ENCODE measurements around the gene RHBDL2. TPM values are rescaled to one million over a fixed set of nuclear protein-coding genes. Genes with fewer than 3 reads are reported as not detected.
"Not testable (repeated sequence)": the region's sequence is repeated elsewhere in the genome, so short reads cannot be mapped to it uniquely, and the experiment has no call there.

Gene RHBDL2
- total and polyA plus RNA-seq, 4 donors, result 0.14 to 0.28 (median 0.17) TPM; not detected in 1

DNA sequence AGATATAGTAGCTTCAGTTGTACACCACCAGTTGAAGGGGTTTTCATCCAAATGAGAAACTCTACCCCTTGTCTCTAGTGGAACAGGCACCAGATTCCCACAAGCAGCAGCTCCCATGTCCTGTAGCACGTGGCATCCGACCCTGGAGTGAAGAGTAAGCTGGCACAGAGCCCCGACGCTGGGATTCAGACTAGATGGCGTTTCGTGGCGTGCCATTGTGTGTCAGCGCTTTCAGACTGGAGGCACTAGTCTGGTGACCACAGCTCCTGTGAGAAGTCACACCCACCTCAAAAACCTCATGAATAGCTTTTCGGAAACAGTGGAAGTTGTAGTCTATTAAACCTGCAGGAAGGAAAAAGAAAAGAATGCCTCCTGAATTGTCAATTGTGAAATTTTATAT is 102.3 kb downstream of the RHBDL2 start:
- no peaks in the 10 kb centered on the region for H3K4me1 ChIP-seq (ENCODE audit: control insufficient read depth in 4 of 4, insufficient read depth in 4 of 4, low read length in 3 of 4)
- H3K9me3 ChIP-seq (ENCODE audit: control insufficient read depth in 4 of 4, low read length in 3 of 4), result no peaks in the 10 kb centered on the region
- H3K27me3 ChIP-seq (ENCODE audit: control insufficient read depth in 4 of 4, insufficient read depth in 4 of 4, low read length in 3 of 4), result no peaks in the 10 kb centered on the region
- no peak overlapping the region for H3K9ac ChIP-seq (ENCODE audit: low read depth in 1 of 2, low read length in 2 of 2)
- WGBS, result 84% methylated on average over 9 of the region's 9 CpGs
- H3K36me3 ChIP-seq (ENCODE audit: control insufficient read depth in 4 of 4, insufficient read depth in 3 of 4, low read depth in 1 of 4, low read length in 3 of 4), result peaks cover 1 to 28% (median 21%) of the 10 kb centered on the region in 4 donors
- no peak for TF ChIP-seq ZBTB33 (IDR thresholded peaks at IDR 0.05)
- TF ChIP-seq RAD21 (IDR thresholded peaks at IDR 0.05), result no peak
- no peak for TF ChIP-seq YY1 (IDR thresholded peaks at IDR 0.05)
- no peak for TF ChIP-seq EGR1 (IDR thresholded peaks at IDR 0.05; ENCODE audit: low read depth in 2 of 2)
- TF ChIP-seq HNF4G (IDR thresholded peaks at IDR 0.05), result no peak
- no peak for TF ChIP-seq JUND (IDR thresholded peaks at IDR 0.05)
- TF ChIP-seq HNF4A (conservative IDR thresholded peaks at IDR 0.05), result no peak
- TF ChIP-seq, protein P1, sequence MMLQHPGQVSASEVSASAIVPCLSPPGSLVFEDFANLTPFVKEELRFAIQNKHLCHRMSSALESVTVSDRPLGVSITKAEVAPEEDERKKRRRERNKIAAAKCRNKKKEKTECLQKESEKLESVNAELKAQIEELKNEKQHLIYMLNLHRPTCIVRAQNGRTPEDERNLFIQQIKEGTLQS (IDR thresholded peaks at IDR 0.05), result no peak
- DNase-seq (ENCODE audit: low spot score), result no peak
- H3K4me3 ChIP-seq (ENCODE audit: low read depth in 1 of 3, low read length in 3 of 3), result no peak overlapping the region
- no peak overlapping the region for H3K27ac ChIP-seq (ENCODE audit: low read depth in 1 of 2, low read length in 2 of 2)

- not testable (repeated sequence) for H3K27me3 ChIP-seq (ENCODE audit: control insufficient read depth in 4 of 4, insufficient read depth in 4 of 4, low read length in 3 of 4); H3K27ac ChIP-seq (ENCODE audit: low read depth in 1 of 2, low read length in 2 of 2); H3K4me1 ChIP-seq (ENCODE audit: control insufficient read depth in 4 of 4, insufficient read depth in 4 of 4, low read length in 3 of 4); H3K4me3 ChIP-seq (ENCODE audit: low read depth in 1 of 3, low read length in 3 of 3); DNase-seq (ENCODE audit: low spot score); H3K9ac ChIP-seq (ENCODE audit: low read depth in 1 of 2, low read length in 2 of 2); H3K9me3 ChIP-seq (ENCODE audit: control insufficient read depth in 4 of 4, low read length in 3 of 4)
- WGBS, result 71% methylated on average over 10 of the region's 10 CpGs
- H3K36me3 ChIP-seq (ENCODE audit: control insufficient read depth in 4 of 4, insufficient read depth in 3 of 4, low read depth in 1 of 4, low read length in 3 of 4), result peaks cover 1 to 16% (median 13%) of the 10 kb centered on the region in 4 donors
These were observed 105.3 kb downstream of the RHBDL2 start for GRCh38 chr1:38836316-38836715.

Small RNAs within 50 kb of the gene (small RNA-seq; reads per million reads assigned to genes)
- not detected for gene GJA9-MYCBP
- not detected for gene RF00019
- not detected for gene RNU6-605P

Other genes with a start within 250 kb of the RHBDL2 start
- gene RRAGC, start 82.1 kb downstream of the RHBDL2 start, total RNA-seq, result 10 to 100 TPM in 1 of 2 donors, 1 to 10 TPM in 1; 6.6 to 10.1 TPM
- 1 to 10 TPM; 6.7 to 7.7 TPM for gene RRAGC, start 82.1 kb downstream of the RHBDL2 start, polyA plus RNA-seq
- gene MYCBP, start 68.5 kb downstream of the RHBDL2 start, total RNA-seq, result 10 to 100 TPM in 1 of 2 donors, 1 to 10 TPM in 1; 8.2 to 12.5 TPM
- gene MYCBP, start 68.5 kb downstream of the RHBDL2 start, polyA plus RNA-seq, result 10 to 100 TPM in 1 of 2 donors, 1 to 10 TPM in 1; 7.8 to 21.2 TPM
- gene GJA9, start 60.2 kb downstream of the RHBDL2 start, total RNA-seq, result not detected
- gene GJA9, start 60.2 kb downstream of the RHBDL2 start, polyA plus RNA-seq, result not detected
- 10 to 100 TPM; 30.0 to 52.4 TPM for gene AKIRIN1, start 49.4 kb upstream of the RHBDL2 start, total RNA-seq
- gene AKIRIN1, start 49.4 kb upstream of the RHBDL2 start, polyA plus RNA-seq, result 10 to 100 TPM; 18.2 to 23.6 TPM
- gene NDUFS5, start 84.5 kb upstream of the RHBDL2 start, total RNA-seq, result 100 to 1,000 TPM; 193 to 213 TPM
- gene NDUFS5, start 84.5 kb upstream of the RHBDL2 start, polyA plus RNA-seq, result 100 to 1,000 TPM; 259 to 308 TPM